Raji (cell line): ENCODE results near the gene ATP10B.

ENCODE experiments used
- POLR2A ChIP-seq: IDR thresholded peaks from 2 replicates; pipeline ENCODE4 v1.6.1; 2011; ENCODE audit warnings: low read depth, low read length, control low read depth; ENCODE audit not compliant: insufficient read depth

ATP10B gene

DNA sequence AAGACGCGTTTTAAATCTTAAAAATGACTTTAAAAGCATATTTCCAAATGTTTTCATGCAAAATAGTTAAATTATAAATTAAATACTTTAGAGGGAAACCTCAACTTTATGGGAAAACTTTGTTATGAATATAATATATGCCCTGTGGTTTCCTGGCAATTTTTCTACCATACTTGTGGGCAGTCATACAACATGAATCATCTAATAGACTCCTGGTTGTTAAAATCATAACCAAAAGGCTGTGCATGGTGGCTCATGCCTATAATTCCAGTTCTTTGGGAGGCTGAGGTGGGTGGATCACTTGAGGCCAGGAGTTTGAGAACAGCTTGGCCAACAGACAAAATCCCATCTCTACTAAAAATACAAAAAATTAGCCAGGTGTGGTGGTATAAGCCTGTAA, 18.2 kb downstream of the ATP10B start:
- no peak for TF ChIP-seq POLR2A

GRCh38 chr5:160831801-160832200, 20.2 kb downstream of the ATP10B start:
- no peak for TF ChIP-seq POLR2A

DNA sequence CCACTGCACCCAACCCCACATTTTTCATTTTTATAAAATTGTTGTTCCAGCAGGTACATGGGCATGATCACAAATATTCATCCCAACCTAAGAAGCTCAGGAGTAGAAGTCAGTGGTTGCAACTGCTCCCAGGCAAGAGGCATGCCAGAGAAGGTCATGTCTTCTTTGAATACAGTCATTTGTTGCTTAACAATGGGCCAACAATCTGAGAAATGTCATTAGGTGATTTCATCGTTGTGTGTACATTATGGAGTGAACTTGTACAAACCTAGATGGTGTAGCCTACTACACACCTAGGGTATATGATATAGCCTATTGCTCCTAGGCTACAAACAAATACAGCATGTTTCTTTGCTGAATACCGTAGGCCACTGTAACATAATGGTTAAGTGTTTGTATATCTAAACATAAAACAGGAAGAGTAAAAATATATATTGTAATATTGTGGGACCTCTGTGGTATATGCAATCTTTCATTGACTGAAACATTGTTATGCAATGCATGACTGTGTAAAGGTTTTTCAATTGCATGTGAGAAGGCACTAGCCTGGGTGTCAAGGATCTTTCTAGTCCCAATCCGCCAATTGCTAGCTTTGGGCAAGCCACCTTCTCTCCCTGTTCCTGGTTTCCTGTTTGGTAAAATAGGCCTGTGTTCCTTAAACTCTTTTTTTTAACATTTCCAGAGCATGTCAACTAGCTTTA, 27.6 kb downstream of the ATP10B start:
- no peak for TF ChIP-seq POLR2A

- TF ChIP-seq POLR2A = no peak
Observed at GRCh38 chr5:160805376-160805775, 46.6 kb downstream of the ATP10B start.

DNA sequence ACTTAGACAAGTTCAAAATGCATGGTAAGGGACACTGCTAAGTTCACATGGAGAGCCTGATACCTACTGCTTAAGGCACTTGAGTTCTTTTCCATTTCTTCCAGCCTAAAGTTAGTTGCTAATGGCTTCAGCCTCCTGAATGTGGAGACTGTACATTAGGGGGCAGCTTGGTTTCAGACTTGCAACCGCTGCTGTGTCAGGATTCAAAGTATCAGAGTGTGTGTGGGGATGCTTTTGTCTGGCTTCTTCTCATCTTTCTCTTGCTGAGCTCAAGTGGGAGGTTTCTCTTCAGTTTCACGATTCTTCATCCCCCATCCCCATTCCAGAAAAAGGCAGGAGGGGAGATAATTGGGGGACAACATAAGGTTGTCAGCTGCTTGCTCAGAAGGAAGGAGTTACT, 49.4 kb downstream of the ATP10B start:
- TF ChIP-seq POLR2A = no peak

DNA sequence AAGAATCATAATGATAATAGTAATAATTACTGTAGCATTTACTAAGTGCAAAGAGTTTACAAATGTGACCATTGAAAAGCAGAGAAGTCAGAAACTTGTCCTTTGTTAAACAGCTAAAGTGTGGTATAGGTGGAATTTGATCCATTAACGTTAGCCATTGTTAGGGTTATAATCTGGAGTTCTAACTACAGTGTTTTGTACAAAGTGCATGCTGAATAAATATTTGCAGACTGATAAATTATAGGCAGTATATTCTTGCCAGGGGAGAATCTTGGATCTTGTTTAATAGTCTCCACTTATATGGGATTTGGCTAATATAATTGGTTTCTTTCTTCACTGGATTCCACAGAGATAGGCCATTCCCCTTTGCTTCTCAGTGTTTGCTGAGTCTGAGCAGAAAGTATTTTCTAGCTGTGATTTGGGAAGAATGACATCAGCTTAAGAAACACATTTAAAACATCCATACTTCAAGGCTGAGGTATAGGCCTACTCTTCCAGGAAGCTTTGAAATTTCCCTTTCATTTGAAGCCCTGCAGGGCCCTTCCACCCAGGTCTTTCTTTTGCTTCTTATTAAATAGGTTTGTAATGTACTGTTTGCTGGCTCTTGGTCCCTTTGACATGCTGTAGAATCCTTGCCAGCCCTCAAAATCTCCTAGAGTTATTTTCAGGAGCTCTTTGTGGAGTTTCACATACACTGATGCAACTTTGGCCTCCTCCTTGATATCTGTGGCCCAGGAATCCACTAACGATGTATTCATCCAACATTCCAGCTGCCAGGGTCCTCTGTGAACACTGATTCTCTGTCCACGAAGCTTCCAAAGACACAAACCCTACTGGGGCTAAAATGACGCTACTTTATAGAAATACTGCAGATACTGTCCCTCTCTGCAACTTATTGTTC, 51.4 kb downstream of the ATP10B start:
- no peak for TF ChIP-seq POLR2A

GRCh38 chr5:160799184-160799583, 52.8 kb downstream of the ATP10B start:
- no peak for TF ChIP-seq POLR2A

GRCh38 chr5:160797020-160797419, 55.0 kb downstream of the ATP10B start:
- TF ChIP-seq POLR2A = no peak

DNA sequence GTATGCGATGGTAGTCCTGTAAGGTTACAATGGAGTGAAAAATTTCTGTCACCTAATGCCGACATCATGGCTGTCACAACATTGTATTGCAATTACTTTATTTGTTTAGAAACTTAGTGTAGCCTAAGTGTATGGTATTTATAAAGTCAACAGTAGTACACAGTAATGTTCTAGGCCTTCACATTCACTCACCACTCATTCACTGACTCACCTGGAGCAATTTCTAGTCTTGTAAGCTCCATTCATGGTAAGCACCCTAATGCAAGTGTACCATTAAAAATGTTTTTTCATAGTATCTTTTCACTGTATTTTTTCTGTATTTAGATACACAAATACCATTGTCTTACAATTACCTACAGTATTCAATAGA, 58.5 kb downstream of the ATP10B start:
- no peak for TF ChIP-seq POLR2A

- no peak for TF ChIP-seq POLR2A
Observed at GRCh38 chr5:160792732-160793529, 59.1 kb downstream of the ATP10B start.

DNA sequence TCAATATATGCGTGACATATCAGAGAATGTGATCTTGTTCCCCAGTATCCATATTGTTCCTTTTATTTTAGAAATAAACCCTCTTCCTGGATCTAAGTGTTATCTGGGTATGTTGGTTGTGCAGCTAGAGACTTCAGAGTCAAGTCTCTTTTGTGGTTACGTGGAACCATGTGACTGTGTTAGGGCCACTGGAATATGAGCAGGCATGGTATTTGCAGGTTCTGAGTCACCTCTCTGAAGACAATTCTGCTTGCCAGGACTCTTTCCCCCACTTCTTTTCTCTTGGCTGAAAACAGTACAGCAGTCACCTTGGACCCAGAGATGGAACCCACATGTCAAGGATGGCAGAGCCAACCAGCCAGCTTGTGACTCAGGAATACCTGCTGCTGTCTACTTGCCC, 59.7 kb downstream of the ATP10B start:
- TF ChIP-seq POLR2A = no peak

GRCh38 chr5:160789219-160789859, 62.7 kb downstream of the ATP10B start:
- TF ChIP-seq POLR2A = no peak

- no peak for TF ChIP-seq POLR2A
Observed at GRCh38 chr5:160788102-160788660, 63.8 kb downstream of the ATP10B start.

DNA sequence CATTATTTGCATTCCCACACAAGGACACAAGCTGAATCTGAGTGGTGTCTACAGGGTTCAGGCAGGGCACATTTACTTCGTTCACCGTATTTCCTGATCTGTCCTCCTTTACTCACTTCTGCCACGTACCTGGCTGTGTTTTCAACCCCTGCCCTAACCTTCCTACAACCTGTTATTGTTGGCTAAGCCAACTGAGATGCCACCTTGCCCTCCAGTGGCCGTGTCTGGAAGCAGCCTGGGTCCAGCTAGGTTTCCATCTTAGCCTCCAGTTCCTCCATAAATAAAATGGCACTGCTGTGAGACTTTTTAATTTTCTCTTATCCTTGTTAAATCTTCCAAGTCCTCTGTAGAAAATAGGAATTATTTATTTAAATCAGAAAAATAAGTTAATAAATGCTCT, 64.8 kb downstream of the ATP10B start:
- TF ChIP-seq POLR2A = no peak
